Myocyte (in vitro differentiated cells): ENCODE measurements around the gene L3MBTL1. TPM values are rescaled to one million over a fixed set of nuclear protein-coding genes. Genes with fewer than 3 reads are reported as not detected.
A peak's percentile ranks its signal among the peaks of the same experiment; 100 is the strongest.

ENCODE experiments used
- DNase-seq: peaks from one replicate; pipeline ENCODE4 v3.0.0-alpha.2; 2012; ENCODE audit warnings: low read depth
- total RNA-seq: library from RNA; depleted of rRNA; stranded (reverse); fragments of >200 nt; gene quantifications from 2 replicates; pipeline ENCODE4 v1.2.3, GENCODE V29; 2014

The L3MBTL1 gene
- total RNA-seq, 1 donor from 2014 or later = 8.3 TPM

DNA sequence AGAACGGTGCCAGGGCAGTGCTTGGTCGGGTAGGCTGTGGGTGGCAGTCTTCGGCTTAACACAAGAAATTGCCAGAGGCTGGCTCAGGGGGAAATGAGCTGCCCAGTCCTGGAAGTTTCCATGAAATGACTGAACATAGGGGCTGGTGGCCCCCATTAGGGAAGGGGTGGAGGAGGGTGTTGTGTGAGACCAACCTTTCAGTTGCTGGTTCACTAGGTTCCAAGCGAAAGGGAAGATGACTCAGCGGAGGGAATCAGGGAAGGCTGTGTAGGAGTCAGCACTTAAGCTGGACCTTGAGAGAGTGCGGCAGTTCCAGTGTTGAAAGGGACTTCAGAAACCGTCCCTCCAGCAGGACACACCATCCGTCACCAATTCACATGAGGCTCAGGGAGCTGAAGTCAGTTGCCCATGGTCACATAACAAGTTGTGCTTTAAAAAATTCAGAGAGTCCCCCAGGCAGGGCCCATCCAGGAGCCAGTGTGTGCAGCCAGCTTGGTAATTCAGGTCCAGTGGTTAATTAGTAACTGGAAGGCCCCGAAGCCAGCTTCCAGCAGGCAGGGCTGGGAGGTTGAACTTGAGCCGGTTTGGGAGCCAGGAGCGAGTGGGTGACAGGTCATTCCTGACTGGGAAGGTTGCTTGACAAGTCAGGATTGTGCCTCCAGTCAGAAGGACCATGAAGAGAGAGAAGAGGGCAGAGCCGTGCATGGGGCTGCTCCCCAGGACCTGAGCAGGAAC lies 51.1 kb downstream of the L3MBTL1 start, which contains the start of gene SGK2:
Gene SGK2, plus strand, starts transcription at position 616 of the 735 bp plus-strand sequence. CDS start 7,469 bp downstream, outside the sequence.
- DNase-seq = peak; percentile 28

- no peak for DNase-seq
Observed at GRCh38 chr20:43559147-43559987, 51.9 kb downstream of the L3MBTL1 start.

DNA sequence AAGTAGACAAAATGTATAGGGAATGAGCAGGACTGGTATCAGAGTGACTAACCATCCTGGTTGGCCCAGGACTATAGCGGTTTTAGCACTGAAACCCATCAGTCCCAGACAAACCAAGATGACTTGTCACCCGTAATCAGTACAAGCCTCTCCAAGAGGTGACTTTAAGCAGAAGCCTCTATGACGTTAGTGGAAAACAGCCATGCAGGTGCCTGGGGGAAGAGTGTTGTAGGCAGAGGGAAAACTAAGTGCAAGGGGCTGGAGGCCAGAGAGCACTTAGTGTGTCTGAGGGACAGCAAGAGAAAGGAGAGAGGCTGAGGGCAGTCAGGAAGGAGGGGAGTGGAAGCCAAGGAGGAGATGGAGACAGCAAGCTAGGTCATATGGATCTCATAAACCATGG lies 53.5 kb downstream of the L3MBTL1 start:
- no peak for DNase-seq

- DNase-seq = peak; percentile 51
Observed at GRCh38 chr20:43563429-43563828, 55.9 kb downstream of the L3MBTL1 start.

DNA sequence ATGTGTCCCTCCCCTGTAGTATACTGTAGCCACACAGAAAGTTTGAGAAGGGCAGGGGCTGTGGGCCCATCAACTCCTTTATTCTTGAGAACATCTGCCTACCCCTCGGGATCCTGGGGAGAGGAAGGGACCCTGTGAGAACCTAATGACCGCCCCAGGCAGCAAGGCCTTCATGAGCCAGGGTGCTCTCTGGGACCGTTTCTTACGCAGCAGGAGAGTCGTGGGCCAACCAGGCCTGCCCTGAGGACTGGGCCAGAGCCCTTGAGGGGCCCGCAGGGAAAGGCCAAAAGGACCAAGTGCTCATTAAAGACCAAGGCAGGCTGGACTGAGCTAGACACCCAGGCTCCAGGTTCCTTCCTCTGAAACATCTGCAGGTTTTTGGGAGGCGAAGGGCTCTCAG lies 56.5 kb downstream of the L3MBTL1 start:
- no peak for DNase-seq

- no peak for DNase-seq
Observed at GRCh38 chr20:43564455-43564854, 57.0 kb downstream of the L3MBTL1 start.

GRCh38 chr20:43564993-43565757 lies 57.7 kb downstream of the L3MBTL1 start:
- DNase-seq = peak; percentile 30

DNA sequence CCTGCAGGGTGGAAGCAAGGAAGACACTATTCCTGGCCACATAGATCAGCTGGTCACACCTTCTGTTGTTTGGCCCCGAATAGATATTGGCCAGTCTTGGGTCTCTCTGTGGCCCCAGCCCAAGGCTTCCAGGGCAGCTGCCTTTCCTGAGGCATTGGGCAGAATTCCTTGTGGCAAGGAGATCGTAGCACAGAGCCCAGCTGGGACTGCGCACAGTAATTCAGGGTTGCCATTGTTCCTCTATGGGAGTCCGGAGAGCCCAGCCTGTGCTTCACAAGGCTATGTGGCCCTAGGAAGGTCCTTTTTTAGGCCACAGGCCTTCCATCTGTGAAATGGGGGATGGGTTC lies 58.2 kb downstream of the L3MBTL1 start:
- peak; percentile 96 for DNase-seq

GRCh38 chr20:43567477-43567876 lies 60.0 kb downstream of the L3MBTL1 start:
- no peak for DNase-seq

DNA sequence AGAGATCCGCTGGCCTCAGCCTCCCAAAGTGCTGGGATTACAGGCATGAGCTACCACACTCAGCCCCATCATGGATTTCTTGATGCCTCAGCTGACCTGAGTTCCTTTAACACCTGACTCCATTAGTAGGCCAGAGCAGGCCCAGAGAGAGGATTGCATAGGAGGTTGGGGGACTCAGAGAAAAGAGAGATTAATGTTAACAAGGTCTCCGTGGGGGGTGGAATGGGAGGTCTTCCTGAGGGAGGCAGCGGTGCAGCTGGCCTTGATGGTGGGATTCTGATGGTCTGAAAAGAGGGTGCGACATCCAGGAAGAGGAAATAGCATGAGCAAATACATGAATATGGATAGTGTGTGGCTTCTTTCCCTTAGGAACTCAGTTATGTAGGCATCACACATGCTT lies 61.2 kb downstream of the L3MBTL1 start:
- no peak for DNase-seq

DNA sequence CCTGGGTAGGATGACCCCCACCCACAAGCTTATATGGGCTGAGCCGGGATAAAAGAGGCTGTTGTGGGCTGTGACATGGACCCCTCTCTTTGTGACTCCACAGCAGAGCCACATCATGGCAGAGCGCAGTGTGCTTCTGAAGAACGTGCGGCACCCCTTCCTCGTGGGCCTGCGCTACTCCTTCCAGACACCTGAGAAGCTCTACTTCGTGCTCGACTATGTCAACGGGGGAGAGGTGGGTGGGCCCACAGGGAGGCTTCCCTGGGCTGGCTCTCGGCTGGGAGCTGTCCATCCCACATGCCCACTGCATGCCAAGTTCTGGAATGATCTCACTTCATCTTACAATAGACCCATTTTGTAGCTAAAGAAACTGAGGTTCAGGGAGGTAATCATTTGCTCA lies 61.8 kb downstream of the L3MBTL1 start:
- DNase-seq = no peak

- no peak for DNase-seq
Observed at GRCh38 chr20:43570496-43570895, 63.0 kb downstream of the L3MBTL1 start.

DNA sequence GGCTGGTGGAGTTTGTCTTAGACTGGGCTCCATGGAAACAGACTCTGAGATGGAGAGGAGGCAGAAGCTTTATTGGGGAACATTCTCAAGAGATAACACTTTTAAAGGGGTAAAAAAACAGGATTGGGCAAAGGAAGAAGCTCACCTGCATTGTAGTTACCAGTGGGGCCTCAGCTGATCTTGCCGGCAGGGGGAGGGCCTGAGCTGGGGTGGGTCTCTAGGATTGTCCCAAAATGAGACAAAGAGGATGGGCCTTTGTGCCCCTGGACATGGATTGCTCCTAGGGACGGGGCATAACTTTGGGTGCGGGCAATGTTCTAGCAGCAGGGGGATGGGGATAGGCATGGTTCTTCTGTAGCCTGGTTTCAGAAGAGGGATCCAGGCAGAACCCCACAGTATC lies 63.8 kb downstream of the L3MBTL1 start:
- DNase-seq = no peak

DNA sequence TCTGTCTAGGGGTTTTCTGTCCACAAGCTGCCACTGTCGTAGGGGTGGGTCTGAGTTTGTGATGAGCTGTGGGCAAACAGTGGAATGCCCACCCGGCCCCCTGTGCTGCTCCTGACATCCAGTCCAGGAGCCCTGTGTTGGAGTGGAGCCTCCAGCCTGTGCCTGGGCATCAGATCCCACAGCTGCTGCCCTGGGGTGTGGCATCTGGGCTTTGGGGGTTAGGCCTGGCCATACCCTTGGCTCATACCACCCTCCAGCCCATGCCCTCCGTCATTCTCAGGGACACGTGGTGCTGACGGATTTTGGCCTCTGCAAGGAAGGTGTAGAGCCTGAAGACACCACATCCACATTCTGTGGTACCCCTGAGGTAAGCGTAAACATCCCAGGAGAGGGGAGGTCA lies 64.3 kb downstream of the L3MBTL1 start:
- peak; percentile 83 for DNase-seq

- DNase-seq = no peak
Observed at GRCh38 chr20:43572891-43573290, 65.4 kb downstream of the L3MBTL1 start.

- DNase-seq = no peak
Observed at GRCh38 chr20:43576108-43576507, 68.6 kb downstream of the L3MBTL1 start.

- DNase-seq = peak; percentile 34
Observed at GRCh38 chr20:43579861-43580793, 72.6 kb downstream of the L3MBTL1 start.

DNA sequence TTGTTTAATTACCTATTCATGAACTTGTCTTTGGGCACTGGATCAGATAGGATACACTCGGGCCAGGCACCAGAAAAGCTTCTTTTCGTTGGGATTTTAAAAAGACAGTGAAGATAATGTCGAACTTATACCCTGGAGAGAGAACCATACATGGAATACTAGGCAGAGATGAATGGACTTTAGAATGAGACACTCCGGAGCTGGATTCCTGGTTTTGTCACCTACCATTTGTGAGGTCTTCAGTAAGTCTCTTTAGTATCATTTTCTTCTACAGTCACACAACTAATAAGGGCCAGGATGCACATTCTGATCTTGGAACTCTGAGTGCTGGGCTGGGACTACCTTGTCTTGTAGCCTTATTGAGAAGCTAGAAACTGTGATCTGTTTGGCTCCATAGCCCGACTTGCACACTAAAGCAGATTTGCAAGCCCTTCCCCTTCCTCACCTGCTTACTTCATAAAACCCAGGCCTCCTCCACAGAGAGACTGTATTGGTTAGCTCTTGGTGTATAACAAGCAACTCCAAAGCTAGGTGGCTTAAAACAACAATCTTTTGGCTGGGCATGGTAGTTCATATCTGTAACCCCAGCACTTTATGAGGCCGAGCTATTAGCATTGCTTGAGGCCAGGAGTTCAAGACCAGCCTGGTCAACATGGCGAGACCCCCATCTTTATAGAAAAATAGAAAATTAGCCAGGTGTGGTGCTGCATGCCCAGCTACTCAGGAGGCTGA lies 75.8 kb downstream of the L3MBTL1 start:
- DNase-seq = peak; percentile 35

DNA sequence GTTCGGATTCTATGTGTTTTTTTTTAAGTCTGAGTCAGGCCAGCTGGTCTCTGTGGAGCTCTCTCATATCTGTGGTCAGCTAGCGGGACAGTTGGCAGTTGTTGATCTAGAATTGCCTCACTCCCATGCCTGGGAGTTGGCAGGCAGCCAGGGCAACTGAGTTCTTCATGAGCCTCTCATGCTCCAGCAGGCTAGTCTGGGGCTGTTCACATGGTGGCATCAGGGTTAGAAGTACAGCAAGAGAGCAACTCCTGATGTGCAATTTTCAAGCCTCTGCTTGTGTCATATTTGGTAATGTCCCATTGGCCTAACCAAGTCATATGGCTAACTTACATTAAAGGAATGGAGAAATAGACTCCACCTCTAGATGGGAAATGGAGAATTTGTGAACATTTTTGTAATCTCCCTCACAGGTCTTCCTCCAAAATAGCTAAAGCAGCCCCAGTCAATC lies 76.5 kb downstream of the L3MBTL1 start:
- DNase-seq = peak; percentile 100
